WTC11 (cell line): Measurements from ENCODE around the gene ADCY2. TPM values are rescaled to one million over a fixed set of nuclear protein-coding genes. Genes with fewer than 3 reads are reported as not detected.
A peak's percentile ranks its signal among the peaks of the same experiment; 100 is the strongest.

Experiments
- ATAC-seq: fragments of 200-7000 bp; cut with Tn5 transposase; 2 replicates; pipeline ENCODE4 v1.10.0; 2021; ENCODE audit warnings: mild to moderate bottlenecking, moderate library complexity
- CTCF ChIA-PET: fragments of 300-600 bp; sonication (Branson Sonifier 250); formaldehyde crosslinking; loops from one replicate; lab custom pipeline; 2021; ENCODE audit warnings: antibody characterized with exemption; lab: Charles Lee
- POLR2A ChIA-PET: fragments of 350-600 bp; sonication (Branson Sonifier 250); formaldehyde crosslinking; loops from one replicate; lab custom pipeline; 2021; ENCODE audit warnings: antibody characterized with exemption; lab: Charles Lee
- DNase-seq: peaks from one replicate; pipeline ENCODE4 v3.0.0; 2021; ENCODE audit warnings: low spot score
- H3K27ac Mint-ChIP-seq: 2 replicates; pipeline ENCODE4 v1.8.0; 2021; ENCODE audit warnings: mixed read lengths
- H3K27me3 Mint-ChIP-seq: 2 replicates; pipeline ENCODE4 v1.8.0; 2021; ENCODE audit warnings: low read depth, mild to moderate bottlenecking, moderate library complexity, mixed read lengths
- H3K36me3 Mint-ChIP-seq: 2 replicates; pipeline ENCODE4 v1.8.0; 2021; ENCODE audit warnings: mixed read lengths
- H3K4me1 Mint-ChIP-seq: 2 replicates; pipeline ENCODE4 v1.8.0; 2022; ENCODE audit warnings: mixed read lengths
- H3K4me3 Mint-ChIP-seq: 2 replicates; pipeline ENCODE4 v1.8.0; 2021; ENCODE audit warnings: mild to moderate bottlenecking, moderate library complexity, mixed read lengths
- H3K9me3 Mint-ChIP-seq: 2 replicates; pipeline ENCODE4 v1.8.0; 2021; ENCODE audit warnings: mixed read lengths
- CBFB ChIP-seq: sonication (generic); formaldehyde crosslinking; IDR thresholded peaks from 2 replicates; pipeline ENCODE4 v1.8.1; 2022; ENCODE audit warnings: mild to moderate bottlenecking, low read depth, missing genetic modification reagents
- CREB1 ChIP-seq: sonication (generic); formaldehyde crosslinking; IDR thresholded peaks from 2 replicates; pipeline ENCODE4 v1.8.0; 2023; ENCODE audit warnings: mild to moderate bottlenecking, missing genetic modification reagents
- E2F1 ChIP-seq: sonication (generic); formaldehyde crosslinking; IDR thresholded peaks from 2 replicates; pipeline ENCODE4 v1.8.0; 2022; ENCODE audit warnings: mild to moderate bottlenecking, missing genetic modification reagents
- ELF4 ChIP-seq: sonication (generic); formaldehyde crosslinking; IDR thresholded peaks from 2 replicates; pipeline ENCODE4 v1.8.1; 2022; ENCODE audit warnings: low read depth, mild to moderate bottlenecking, moderate library complexity, missing genetic modification reagents
- GTF2I ChIP-seq: fragments of 250-450 bp; sonication (Bioruptor Pico); conservative IDR thresholded peaks from 2 replicates; pipeline ENCODE4 v1.4.0; 2021; ENCODE audit warnings: mild to moderate bottlenecking
- IRF1 ChIP-seq: sonication (generic); formaldehyde crosslinking; IDR thresholded peaks from 2 replicates; pipeline ENCODE4 v1.8.0; 2023; ENCODE audit warnings: missing genetic modification reagents
- MXD4 ChIP-seq: fragments of 250-450 bp; sonication (Bioruptor Pico); IDR thresholded peaks from 2 replicates; pipeline ENCODE4 v1.8.0; 2021; ENCODE audit warnings: mild to moderate bottlenecking, moderate library complexity, borderline replicate concordance
- PRRX2 ChIP-seq: fragments of 250-450 bp; sonication (Bioruptor Pico); IDR thresholded peaks from 2 replicates; pipeline ENCODE4 v1.8.0; 2021; ENCODE audit warnings: mild to moderate bottlenecking
- RELA ChIP-seq: sonication (generic); formaldehyde crosslinking; IDR thresholded peaks from 2 replicates; pipeline ENCODE4 v1.8.1; 2022; ENCODE audit warnings: missing genetic modification reagents, mild to moderate bottlenecking, borderline replicate concordance
- RORB ChIP-seq: fragments of 250-450 bp; sonication (Bioruptor Pico); IDR thresholded peaks from 2 replicates; pipeline ENCODE4 v1.9.0; 2021; ENCODE audit warnings: mild to moderate bottlenecking
- SP1 ChIP-seq: sonication (generic); formaldehyde crosslinking; conservative IDR thresholded peaks from 2 replicates; pipeline ENCODE4 v1.8.1; 2022; ENCODE audit warnings: missing genetic modification reagents
- STAT6 ChIP-seq: sonication (generic); formaldehyde crosslinking; conservative IDR thresholded peaks from 2 replicates; pipeline ENCODE4 v1.8.1; 2023; ENCODE audit warnings: mild to moderate bottlenecking, low read depth, missing genetic modification reagents, moderate library complexity
- TEAD1 ChIP-seq: sonication (generic); formaldehyde crosslinking; IDR thresholded peaks from 2 replicates; pipeline ENCODE4 v1.8.0; 2022; ENCODE audit warnings: mild to moderate bottlenecking, missing genetic modification reagents
- TP53 ChIP-seq: sonication (generic); formaldehyde crosslinking; IDR thresholded peaks from 2 replicates; pipeline ENCODE4 v1.8.1; 2023; ENCODE audit warnings: mild to moderate bottlenecking, missing genetic modification reagents
- USF1 ChIP-seq: sonication (generic); formaldehyde crosslinking; IDR thresholded peaks from 2 replicates; pipeline ENCODE4 v1.8.0; 2022; ENCODE audit warnings: mild to moderate bottlenecking, missing genetic modification reagents
- USF2 ChIP-seq: sonication (generic); formaldehyde crosslinking; IDR thresholded peaks from 2 replicates; pipeline ENCODE4 v1.8.1; 2023; ENCODE audit warnings: mild to moderate bottlenecking, missing genetic modification reagents, moderate library complexity
- ZBTB43 ChIP-seq: sonication (generic); formaldehyde crosslinking; IDR thresholded peaks from 2 replicates; pipeline ENCODE4 v1.8.1; 2023; ENCODE audit warnings: mild to moderate bottlenecking, missing genetic modification reagents
- ZNF219 ChIP-seq: sonication (generic); formaldehyde crosslinking; IDR thresholded peaks from 2 replicates; pipeline ENCODE4 v1.8.0; 2023; ENCODE audit warnings: missing genetic modification reagents, mild to moderate bottlenecking, borderline replicate concordance
- ZNF263 ChIP-seq: sonication (generic); formaldehyde crosslinking; IDR thresholded peaks from 2 replicates; pipeline ENCODE4 v1.8.1; 2022; ENCODE audit warnings: low read depth, mild to moderate bottlenecking, moderate library complexity, missing genetic modification reagents
- ZNF671 ChIP-seq: fragments of 250-450 bp; sonication (Bioruptor Pico); IDR thresholded peaks from 2 replicates; pipeline ENCODE4 v1.8.0; 2021; ENCODE audit warnings: mild to moderate bottlenecking
- total RNA-seq: library from RNA; stranded (reverse); gene quantifications from 3 replicates; pipeline ENCODE4 v1.2.3, GENCODE V29; 2021
- TF ChIP-seq, protein P1 (sequence below): fragments of 200-600 bp; IDR thresholded peaks from 2 replicates; pipeline ENCODE4 v1.8.0; 2022; ENCODE audit warnings: antibody characterized with exemption
- TF ChIP-seq, protein P2 (sequence below): fragments of 250-450 bp; sonication (Bioruptor Pico); IDR thresholded peaks from 2 replicates; pipeline ENCODE4 v1.9.0; 2021; ENCODE audit warnings: moderate library complexity, mild to moderate bottlenecking, inconsistent platforms, borderline replicate concordance
- TF ChIP-seq, protein P3 (sequence below): sonication (generic); formaldehyde crosslinking; IDR thresholded peaks from 2 replicates; pipeline ENCODE4 v1.8.0; 2023; ENCODE audit warnings: missing genetic modification reagents, mild to moderate bottlenecking, borderline replicate concordance

Gene ADCY2
- total RNA-seq, 1 experiment from 2014 or later, result 142 TPM

DNA sequence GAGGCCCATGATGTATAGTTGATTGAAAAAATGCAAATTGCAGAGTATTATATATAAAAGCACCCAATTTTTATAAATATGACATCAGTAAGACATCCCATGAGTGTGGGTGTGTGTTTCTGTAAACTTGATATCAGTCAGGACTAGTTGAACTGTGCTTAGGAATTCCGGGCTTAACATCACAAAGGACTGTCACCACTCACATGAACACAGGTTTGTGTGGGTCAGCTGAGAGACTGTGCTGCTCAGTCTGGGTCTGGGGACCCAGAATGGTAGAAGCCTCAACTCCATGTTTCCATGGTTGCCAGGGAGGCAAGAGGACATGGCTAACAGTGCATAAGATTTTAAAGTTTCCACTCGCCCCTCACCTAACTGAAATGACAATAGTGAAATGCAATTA, 120.3 kb downstream of the ADCY2 start (continued):
- TF ChIP-seq, protein P1, sequence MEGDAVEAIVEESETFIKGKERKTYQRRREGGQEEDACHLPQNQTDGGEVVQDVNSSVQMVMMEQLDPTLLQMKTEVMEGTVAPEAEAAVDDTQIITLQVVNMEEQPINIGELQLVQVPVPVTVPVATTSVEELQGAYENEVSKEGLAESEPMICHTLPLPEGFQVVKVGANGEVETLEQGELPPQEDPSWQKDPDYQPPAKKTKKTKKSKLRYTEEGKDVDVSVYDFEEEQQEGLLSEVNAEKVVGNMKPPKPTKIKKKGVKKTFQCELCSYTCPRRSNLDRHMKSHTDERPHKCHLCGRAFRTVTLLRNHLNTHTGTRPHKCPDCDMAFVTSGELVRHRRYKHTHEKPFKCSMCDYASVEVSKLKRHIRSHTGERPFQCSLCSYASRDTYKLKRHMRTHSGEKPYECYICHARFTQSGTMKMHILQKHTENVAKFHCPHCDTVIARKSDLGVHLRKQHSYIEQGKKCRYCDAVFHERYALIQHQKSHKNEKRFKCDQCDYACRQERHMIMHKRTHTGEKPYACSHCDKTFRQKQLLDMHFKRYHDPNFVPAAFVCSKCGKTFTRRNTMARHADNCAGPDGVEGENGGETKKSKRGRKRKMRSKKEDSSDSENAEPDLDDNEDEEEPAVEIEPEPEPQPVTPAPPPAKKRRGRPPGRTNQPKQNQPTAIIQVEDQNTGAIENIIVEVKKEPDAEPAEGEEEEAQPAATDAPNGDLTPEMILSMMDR, result no peak
- TF ChIP-seq CBFB (CRISPR knock-in tag), result no peak
- TF ChIP-seq USF2 (CRISPR knock-in tag), result no peak
- no peak for TF ChIP-seq TP53 (CRISPR knock-in tag)
- no peak for TF ChIP-seq GTF2I (CRISPR knock-in tag)
- TF ChIP-seq ZNF219, result no peak

GRCh38 chr5:7517006-7517405, 121.1 kb downstream of the ADCY2 start:
- no peak for DNase-seq
- peaks cover 28% of the 10 kb centered on the region for H3K36me3 Mint-ChIP-seq
- CTCF ChIA-PET, result interaction anchor here (0.9 kb wide), 1 partner anchor 85 kb away, joined by 3 read pairs; no protein-coding TSS in a partner anchor
- TF ChIP-seq USF1 (CRISPR knock-in tag) (no peak), ZNF671 (no peak), E2F1 (CRISPR knock-in tag) (no peak), ZBTB43 (no peak), STAT6 (CRISPR knock-in tag) (no peak), CREB1 (no peak), PRRX2 (CRISPR knock-in tag) (no peak), SP1 (CRISPR knock-in tag) (no peak), TEAD1 (CRISPR knock-in tag) (no peak), MXD4 (no peak), ZNF263 (CRISPR knock-in tag) (no peak), RELA (CRISPR knock-in tag) (no peak), ELF4 (no peak), RORB (CRISPR knock-in tag) (no peak), IRF1 (CRISPR knock-in tag) (no peak)
- TF ChIP-seq, protein P2, sequence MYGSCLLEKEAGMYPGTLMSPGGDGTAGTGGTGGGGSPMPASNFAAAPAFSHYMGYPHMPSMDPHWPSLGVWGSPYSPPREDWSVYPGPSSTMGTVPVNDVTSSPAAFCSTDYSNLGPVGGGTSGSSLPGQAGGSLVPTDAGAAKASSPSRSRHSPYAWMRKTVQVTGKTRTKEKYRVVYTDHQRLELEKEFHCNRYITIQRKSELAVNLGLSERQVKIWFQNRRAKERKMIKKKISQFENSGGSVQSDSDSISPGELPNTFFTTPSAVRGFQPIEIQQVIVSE, result no peak
- TF ChIP-seq, protein P3, sequence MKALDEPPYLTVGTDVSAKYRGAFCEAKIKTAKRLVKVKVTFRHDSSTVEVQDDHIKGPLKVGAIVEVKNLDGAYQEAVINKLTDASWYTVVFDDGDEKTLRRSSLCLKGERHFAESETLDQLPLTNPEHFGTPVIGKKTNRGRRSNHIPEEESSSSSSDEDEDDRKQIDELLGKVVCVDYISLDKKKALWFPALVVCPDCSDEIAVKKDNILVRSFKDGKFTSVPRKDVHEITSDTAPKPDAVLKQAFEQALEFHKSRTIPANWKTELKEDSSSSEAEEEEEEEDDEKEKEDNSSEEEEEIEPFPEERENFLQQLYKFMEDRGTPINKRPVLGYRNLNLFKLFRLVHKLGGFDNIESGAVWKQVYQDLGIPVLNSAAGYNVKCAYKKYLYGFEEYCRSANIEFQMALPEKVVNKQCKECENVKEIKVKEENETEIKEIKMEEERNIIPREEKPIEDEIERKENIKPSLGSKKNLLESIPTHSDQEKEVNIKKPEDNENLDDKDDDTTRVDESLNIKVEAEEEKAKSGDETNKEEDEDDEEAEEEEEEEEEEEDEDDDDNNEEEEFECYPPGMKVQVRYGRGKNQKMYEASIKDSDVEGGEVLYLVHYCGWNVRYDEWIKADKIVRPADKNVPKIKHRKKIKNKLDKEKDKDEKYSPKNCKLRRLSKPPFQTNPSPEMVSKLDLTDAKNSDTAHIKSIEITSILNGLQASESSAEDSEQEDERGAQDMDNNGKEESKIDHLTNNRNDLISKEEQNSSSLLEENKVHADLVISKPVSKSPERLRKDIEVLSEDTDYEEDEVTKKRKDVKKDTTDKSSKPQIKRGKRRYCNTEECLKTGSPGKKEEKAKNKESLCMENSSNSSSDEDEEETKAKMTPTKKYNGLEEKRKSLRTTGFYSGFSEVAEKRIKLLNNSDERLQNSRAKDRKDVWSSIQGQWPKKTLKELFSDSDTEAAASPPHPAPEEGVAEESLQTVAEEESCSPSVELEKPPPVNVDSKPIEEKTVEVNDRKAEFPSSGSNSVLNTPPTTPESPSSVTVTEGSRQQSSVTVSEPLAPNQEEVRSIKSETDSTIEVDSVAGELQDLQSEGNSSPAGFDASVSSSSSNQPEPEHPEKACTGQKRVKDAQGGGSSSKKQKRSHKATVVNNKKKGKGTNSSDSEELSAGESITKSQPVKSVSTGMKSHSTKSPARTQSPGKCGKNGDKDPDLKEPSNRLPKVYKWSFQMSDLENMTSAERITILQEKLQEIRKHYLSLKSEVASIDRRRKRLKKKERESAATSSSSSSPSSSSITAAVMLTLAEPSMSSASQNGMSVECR (CRISPR knock-in tag), result no peak

More at GRCh38 chr5:7517006-7517405, 121.1 kb downstream of the ADCY2 start:
- ATAC-seq, result no peak
- Mint-ChIP-seq H3K27me3 (no peaks in the 10 kb centered on the region), H3K4me1 (peaks cover 74% of the 10 kb centered on the region), H3K9me3 (no peaks in the 10 kb centered on the region), H3K4me3 (no peak overlapping the region), H3K27ac (peak overlapping the region; percentile 78)
- POLR2A ChIA-PET, result no interaction called here
